Measurements from ENCODE around the gene SRL.

DNA sequence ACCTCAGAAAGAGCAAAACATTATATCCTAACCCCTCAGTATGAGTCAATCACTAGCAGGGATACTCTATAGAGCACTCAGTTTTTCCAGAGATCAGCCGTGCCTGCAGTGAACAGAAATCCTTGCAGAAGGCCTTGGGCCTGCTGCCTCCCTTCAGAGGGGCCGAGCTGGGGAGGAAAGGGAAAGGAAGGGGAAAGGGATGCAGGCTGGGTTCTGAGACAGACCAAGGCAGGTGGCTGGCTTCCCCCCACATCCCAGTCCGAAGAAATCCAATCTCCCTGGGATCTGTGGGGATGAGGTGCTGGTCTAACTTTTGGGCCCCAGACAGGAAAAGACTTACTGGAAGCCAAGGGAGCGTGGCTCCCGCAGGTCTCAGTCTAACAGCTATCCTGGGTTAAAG is 25.3 kb downstream of the SRL start:
- TF ChIP-seq, protein P1, sequence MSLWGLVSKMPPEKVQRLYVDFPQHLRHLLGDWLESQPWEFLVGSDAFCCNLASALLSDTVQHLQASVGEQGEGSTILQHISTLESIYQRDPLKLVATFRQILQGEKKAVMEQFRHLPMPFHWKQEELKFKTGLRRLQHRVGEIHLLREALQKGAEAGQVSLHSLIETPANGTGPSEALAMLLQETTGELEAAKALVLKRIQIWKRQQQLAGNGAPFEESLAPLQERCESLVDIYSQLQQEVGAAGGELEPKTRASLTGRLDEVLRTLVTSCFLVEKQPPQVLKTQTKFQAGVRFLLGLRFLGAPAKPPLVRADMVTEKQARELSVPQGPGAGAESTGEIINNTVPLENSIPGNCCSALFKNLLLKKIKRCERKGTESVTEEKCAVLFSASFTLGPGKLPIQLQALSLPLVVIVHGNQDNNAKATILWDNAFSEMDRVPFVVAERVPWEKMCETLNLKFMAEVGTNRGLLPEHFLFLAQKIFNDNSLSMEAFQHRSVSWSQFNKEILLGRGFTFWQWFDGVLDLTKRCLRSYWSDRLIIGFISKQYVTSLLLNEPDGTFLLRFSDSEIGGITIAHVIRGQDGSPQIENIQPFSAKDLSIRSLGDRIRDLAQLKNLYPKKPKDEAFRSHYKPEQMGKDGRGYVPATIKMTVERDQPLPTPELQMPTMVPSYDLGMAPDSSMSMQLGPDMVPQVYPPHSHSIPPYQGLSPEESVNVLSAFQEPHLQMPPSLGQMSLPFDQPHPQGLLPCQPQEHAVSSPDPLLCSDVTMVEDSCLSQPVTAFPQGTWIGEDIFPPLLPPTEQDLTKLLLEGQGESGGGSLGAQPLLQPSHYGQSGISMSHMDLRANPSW (CRISPR knock-in tag; conservative IDR thresholded peaks at IDR 0.05; ENCODE audit: low read depth): no peak
- no peak for TF ChIP-seq GTF2I (CRISPR knock-in tag; conservative IDR thresholded peaks at IDR 0.05)
- no peak for TF ChIP-seq ELF4 (CRISPR knock-in tag; IDR thresholded peaks at IDR 0.05; ENCODE audit: low read depth)
- no peak for TF ChIP-seq SP1 (CRISPR knock-in tag; conservative IDR thresholded peaks at IDR 0.05)
- TF ChIP-seq, protein P2, sequence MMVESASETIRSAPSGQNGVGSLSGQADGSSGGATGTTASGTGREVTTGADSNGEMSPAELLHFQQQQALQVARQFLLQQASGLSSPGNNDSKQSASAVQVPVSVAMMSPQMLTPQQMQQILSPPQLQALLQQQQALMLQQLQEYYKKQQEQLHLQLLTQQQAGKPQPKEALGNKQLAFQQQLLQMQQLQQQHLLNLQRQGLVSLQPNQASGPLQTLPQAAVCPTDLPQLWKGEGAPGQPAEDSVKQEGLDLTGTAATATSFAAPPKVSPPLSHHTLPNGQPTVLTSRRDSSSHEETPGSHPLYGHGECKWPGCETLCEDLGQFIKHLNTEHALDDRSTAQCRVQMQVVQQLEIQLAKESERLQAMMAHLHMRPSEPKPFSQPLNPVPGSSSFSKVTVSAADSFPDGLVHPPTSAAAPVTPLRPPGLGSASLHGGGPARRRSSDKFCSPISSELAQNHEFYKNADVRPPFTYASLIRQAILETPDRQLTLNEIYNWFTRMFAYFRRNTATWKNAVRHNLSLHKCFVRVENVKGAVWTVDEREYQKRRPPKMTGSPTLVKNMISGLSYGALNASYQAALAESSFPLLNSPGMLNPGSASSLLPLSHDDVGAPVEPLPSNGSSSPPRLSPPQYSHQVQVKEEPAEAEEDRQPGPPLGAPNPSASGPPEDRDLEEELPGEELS (CRISPR knock-in tag; IDR thresholded peaks at IDR 0.05): no peak
